ENCODE results near the gene XPO5. TPM values are rescaled to one million over a fixed set of nuclear protein-coding genes. Genes with fewer than 3 reads are reported as not detected.

The XPO5 gene
- total and polyA plus RNA-seq, 9 of the 15 experiments (the other 6 are each of a cell fraction or from before 2014, with no cell fraction given) = 36.0 to 170 (median 99.1) TPM

GRCh38 chr6:43575772-43576551 is at the start of gene XPO5, which contains the start of gene POLH (continued):
- TF ChIP-seq TEAD4 (IDR thresholded peaks at IDR 0.05; ENCODE audit: low read length) (peak; percentile 57; the same call in 1 of the 2 replicates), TEAD4 (CRISPR knock-in tag; IDR thresholded peaks at IDR 0.05; ENCODE audit: borderline replicate concordance) (no peak), ZNF395 (CRISPR knock-in tag; IDR thresholded peaks at IDR 0.05) (peak; percentile 87), MITF (IDR thresholded peaks at IDR 0.05) (peak; percentile 14; the same call in 1 of the 2 replicates), MEIS2 (IDR thresholded peaks at IDR 0.05; ENCODE audit: partially characterized antibody) (peak; percentile 99), ELF1 (tag; IDR thresholded peaks at IDR 0.05) (peak; percentile 96), ZNF707 (CRISPR knock-in tag; conservative IDR thresholded peaks at IDR 0.05) (no peak), JUND (IDR thresholded peaks at IDR 0.05; ENCODE audit: borderline replicate concordance, low read depth, low read length) (peak; percentile 71), JUND (tag; IDR thresholded peaks at IDR 0.05; ENCODE audit: borderline replicate concordance, low read depth, low read length) (no peak), L3MBTL2 (IDR thresholded peaks at IDR 0.05) (peak; percentile 70), MGA (IDR thresholded peaks at IDR 0.05) (peak; percentile 11; the same call in 1 of the 2 replicates), MXI1 (IDR thresholded peaks at IDR 0.05; ENCODE audit: low read depth, low read length) (peak; percentile 89), MEF2D (tag; conservative IDR thresholded peaks at IDR 0.05; ENCODE audit: low read depth) (no peak)
